T-cell (primary cell): ENCODE results near the gene VTI1A. TPM values are rescaled to one million over a fixed set of nuclear protein-coding genes. Genes with fewer than 3 reads are reported as not detected.
A peak's percentile ranks its signal among the peaks of the same experiment; 100 is the strongest.

Source experiments
- ATAC-seq, 4 experiments: fragments of 200-7000 bp in 3 of 4; fragments of 150-1000 bp in 1 of 4; cut with Tn5 transposase; replicated peaks in 1 of 4; 1 replicate in 3 of 4; 2 replicates in 1 of 4; pipeline ENCODE4 v1.10.0; 2021; ENCODE audit warnings: moderate library complexity in 3 of 4, mild to moderate bottlenecking in 2 of 4, moderate number of reproducible peaks in 1 of 4
- CTCF ChIA-PET, 2 donors: fragments of 300-600 bp; sonication (Branson Sonifier 250); formaldehyde crosslinking; loops; one replicate each; lab custom pipeline; 2022; ENCODE audit warnings: antibody characterized with exemption in 2 of 2; lab: Charles Lee
- POLR2A ChIA-PET, 2 donors: fragments of 300-600 bp; sonication (Branson Sonifier 250); formaldehyde crosslinking; loops; one replicate each; lab custom pipeline; 2022; ENCODE audit warnings: antibody characterized with exemption in 2 of 2; lab: Charles Lee
- DNase-seq, 35 experiments: peaks; one replicate each; pipeline versions ENCODE4 v3.0.0 to v3.0.0-alpha.2; 2013 to 2023
- H3K27ac ChIP-seq: one replicate; pipeline ENCODE4 v1.5.1; 2013; ENCODE audit warnings: low read length
- H3K27me3 ChIP-seq, 2 experiments: replicated peaks in 1 of 2; 1 replicate in 1 of 2; 2 replicates in 1 of 2; pipeline versions ENCODE4 v1.6.1 to v1.7.0; 2013; ENCODE audit warnings: low read length in 1 of 2, mixed read lengths in 1 of 2; ENCODE audit not compliant: control insufficient read depth in 2 of 2, insufficient read depth in 2 of 2; ENCODE audit errors: extremely low read depth in 1 of 2
- H3K36me3 ChIP-seq, 2 donors: 1 replicate in 1 of 2; 2 replicates in 1 of 2; pipeline versions ENCODE4 v1.6.1 to v1.7.0; 2013; ENCODE audit warnings: low read length in 1 of 2; ENCODE audit not compliant: control insufficient read depth in 2 of 2, insufficient read depth in 1 of 2; ENCODE audit errors: extremely low read depth in 1 of 2
- H3K4me1 ChIP-seq, 2 experiments: 1 replicate in 1 of 2; 2 replicates in 1 of 2; pipeline versions ENCODE4 v1.6.1 to v1.7.0; 2013; ENCODE audit warnings: low read length in 2 of 2, mixed read lengths in 1 of 2; ENCODE audit not compliant: insufficient read depth in 2 of 2, control insufficient read depth in 1 of 2; ENCODE audit errors: extremely low read depth in 1 of 2
- H3K4me3 ChIP-seq, 2 donors: 1 replicate in 1 of 2; 2 replicates in 1 of 2; pipeline versions ENCODE4 v1.5.1 to v1.7.0; 2013; ENCODE audit warnings: mild to moderate bottlenecking in 2 of 2, low read length in 1 of 2, moderate library complexity in 1 of 2; ENCODE audit not compliant: control insufficient read depth in 1 of 2; ENCODE audit errors: extremely low read depth in 1 of 2
- H3K9me3 ChIP-seq: 2 replicates; pipeline ENCODE4 v1.7.0; 2013
- H3K27ac Mint-ChIP-seq, 2 donors: one replicate each; pipeline ENCODE4 v1.8.0; 2020 to 2021; ENCODE audit warnings: mild to moderate bottlenecking in 2 of 2, mixed read lengths in 2 of 2
- H3K27me3 Mint-ChIP-seq, 2 donors: one replicate each; pipeline ENCODE4 v1.8.0; 2021 to 2022; ENCODE audit warnings: mixed read lengths in 2 of 2
- H3K36me3 Mint-ChIP-seq: one replicate; pipeline ENCODE4 v1.8.0; 2021; ENCODE audit warnings: mixed read lengths
- H3K4me1 Mint-ChIP-seq, 3 donors: one replicate each; pipeline ENCODE4 v1.8.0; 2020 to 2022; ENCODE audit warnings: mixed read lengths in 3 of 3, mild to moderate bottlenecking in 1 of 3
- H3K4me3 Mint-ChIP-seq, 3 donors: one replicate each; pipeline ENCODE4 v1.8.0; 2020 to 2022; ENCODE audit warnings: mild to moderate bottlenecking in 3 of 3, mixed read lengths in 3 of 3, moderate library complexity in 3 of 3
- H3K9me3 Mint-ChIP-seq, 3 donors: one replicate each; pipeline ENCODE4 v1.8.0; 2020 to 2022; ENCODE audit warnings: mixed read lengths in 3 of 3
- WGBS: methylation state at CpG from one replicate; pipeline ENCODE4 v1.1.5; 2013; ENCODE audit warnings: missing lambda C conversion rate; ENCODE audit not compliant: insufficient coverage; 5-methylcytosine and 5-hydroxymethylcytosine counted together
- total RNA-seq, 35 experiments: library from RNA in 6 of 35; stranded (reverse) in 6 of 35; fragments of 120-200 nt in 1 of 35; gene quantifications; one replicate each; pipeline versions ENCODE4 v1.2.1 to v1.2.4 and lab custom pipeline; 2013 to 2026

The VTI1A gene
- total RNA-seq, 5 donors from 2014 or later (not counting 1 experiment from before 2014, with no cell fraction given): 41.3 to 53.6 (median 43.5) TPM

GRCh38 chr10:112429147-112429546 is 17.9 kb upstream of the VTI1A start:
- Histone ChIP-seq H3K4me3 (no peak overlapping the region), H3K36me3 (peaks cover 4 to 90% of the 10 kb centered on the region in 2 donors)
- 54% methylated on average over 3 of the region's 3 CpGs for WGBS

GRCh38 chr10:112429654-112430230 is 17.3 kb upstream of the VTI1A start:
- Mint-ChIP-seq H3K4me3 (no peak overlapping the region), H3K36me3 (peaks cover 42% of the 10 kb centered on the region), H3K4me1 (peaks cover 0 to 5% (median 0%) of the 10 kb centered on the region in 3 donors), H3K9me3 (no peaks in the 10 kb centered on the region), H3K27ac (peak overlapping the region; percentile 65 to 66), H3K27me3 (no peaks in the 10 kb centered on the region)
- peaks cover 4 to 88% of the 10 kb centered on the region in 2 donors for H3K36me3 ChIP-seq
- 100% methylated on average over 3 of the region's 15 CpGs for WGBS
- ATAC-seq (no peak), DNase-seq (no peak)
- CTCF ChIA-PET: no interaction called here
- no peak overlapping the region for H3K27ac ChIP-seq
- no peak overlapping the region for H3K4me3 ChIP-seq
- no peaks in the 10 kb centered on the region for H3K27me3 ChIP-seq
- POLR2A ChIA-PET: no interaction called here
- no peaks in the 10 kb centered on the region for H3K4me1 ChIP-seq
- no peaks in the 10 kb centered on the region for H3K9me3 ChIP-seq

More at GRCh38 chr10:112429147-112429546, 17.9 kb upstream of the VTI1A start:
- Histone ChIP-seq H3K9me3 (no peaks in the 10 kb centered on the region), H3K4me1 (no peaks in the 10 kb centered on the region), H3K27me3 (no peaks in the 10 kb centered on the region), H3K27ac (no peak overlapping the region)
- POLR2A ChIA-PET: interaction anchor here in 1 of 2 donors (0.6 kb wide), 1 partner anchor 12 kb away, joined by 4 read pairs; no protein-coding TSS in a partner anchor
- Mint-ChIP-seq H3K4me3 (no peak overlapping the region), H3K27me3 (no peaks in the 10 kb centered on the region), H3K36me3 (peaks cover 45% of the 10 kb centered on the region), H3K4me1 (peaks cover 0 to 5% (median 0%) of the 10 kb centered on the region in 3 donors), H3K27ac (peak overlapping the region; percentile 65 to 66), H3K9me3 (no peaks in the 10 kb centered on the region)
- CTCF ChIA-PET: interaction anchor here in 1 of 2 donors (0.6 to 0.7 kb wide), 2 partner anchors 15 to 315 kb away, joined by 3 read pairs; no protein-coding TSS in a partner anchor
- ATAC-seq (no peak), DNase-seq (no peak)

- Mint-ChIP-seq H3K36me3 (peaks cover 26% of the 10 kb centered on the region), H3K27ac (no peak overlapping the region), H3K9me3 (no peaks in the 10 kb centered on the region), H3K27me3 (no peaks in the 10 kb centered on the region), H3K4me3 (no peak overlapping the region), H3K4me1 (peaks cover 0 to 5% (median 2%) of the 10 kb centered on the region in 3 donors)
- no CpG with 5 or more reads among the region's 2 CpGs for WGBS
- DNase-seq (no peak), ATAC-seq (no peak)
- no peak overlapping the region for H3K4me3 ChIP-seq
- ChIA-PET CTCF (interaction anchor here in 1 of 2 donors (1.1 kb wide), 1 partner anchor 8 kb away, joined by 3 read pairs; no protein-coding TSS in a partner anchor), POLR2A (no interaction called here)
- no peaks in the 10 kb centered on the region for H3K27me3 ChIP-seq
- H3K9me3 ChIP-seq: no peaks in the 10 kb centered on the region
- no peak overlapping the region for H3K27ac ChIP-seq
- H3K4me1 ChIP-seq: no peaks in the 10 kb centered on the region
- H3K36me3 ChIP-seq: peaks cover 15 to 75% of the 10 kb centered on the region in 2 donors
Measured at GRCh38 chr10:112433136-112433535, 13.9 kb upstream of the VTI1A start.

- peaks cover 0 to 2% (median 0%) of the 10 kb centered on the region in 3 donors for H3K4me1 Mint-ChIP-seq
- H3K9me3 Mint-ChIP-seq: no peaks in the 10 kb centered on the region
- H3K4me3 Mint-ChIP-seq: no peak overlapping the region
- H3K36me3 ChIP-seq: peaks cover 16 to 72% of the 10 kb centered on the region in 2 donors
- ATAC-seq (no peak), DNase-seq (peak in 1 of 35 experiments; percentile 49)
- POLR2A ChIA-PET: interaction anchor here in 1 of 2 donors (1.2 kb wide), 1 partner anchor 12 kb away, joined by 3 read pairs; the partner anchor contains the start of gene VTI1A
- CTCF ChIA-PET: interaction anchor here (0.6 to 1.8 kb wide), 14 partner anchors 9 to 320 kb away, joined by 3 to 7 read pairs (median 5); partner anchors contain the start of genes VTI1A (in 1 of the 2) and ZDHHC6 (in 1 of the 2)
- H3K4me1 ChIP-seq: no peaks in the 10 kb centered on the region
- WGBS: no CpG with 5 or more reads among the region's 2 CpGs
- H3K9me3 ChIP-seq: no peaks in the 10 kb centered on the region
- H3K27me3 Mint-ChIP-seq: no peaks in the 10 kb centered on the region
- H3K27ac ChIP-seq: no peak overlapping the region
- H3K4me3 ChIP-seq: no peak overlapping the region
- H3K27me3 ChIP-seq: no peaks in the 10 kb centered on the region
- peaks cover 24% of the 10 kb centered on the region for H3K36me3 Mint-ChIP-seq
- H3K27ac Mint-ChIP-seq: peak overlapping the region in 1 of 2 donors; percentile 52
Measured at GRCh38 chr10:112434988-112435619, 11.9 kb upstream of the VTI1A start.

- H3K36me3 ChIP-seq: peaks cover 16 to 61% of the 10 kb centered on the region in 2 donors
- CTCF ChIA-PET: no interaction called here
Measured at GRCh38 chr10:112438356-112438755, 8.7 kb upstream of the VTI1A start.

GRCh38 chr10:112441520-112441919 is 5.5 kb upstream of the VTI1A start:
- WGBS: no CpG with 5 or more reads among the region's 1 CpG
- peaks cover 11 to 53% of the 10 kb centered on the region in 2 donors for H3K36me3 ChIP-seq
- peaks cover 40% of the 10 kb centered on the region for H3K36me3 Mint-ChIP-seq

More at GRCh38 chr10:112438356-112438755, 8.7 kb upstream of the VTI1A start:
- Mint-ChIP-seq H3K4me3 (no peak overlapping the region), H3K27ac (no peak overlapping the region), H3K4me1 (peaks cover 4 to 20% (median 15%) of the 10 kb centered on the region in 3 donors), H3K27me3 (no peaks in the 10 kb centered on the region), H3K9me3 (no peaks in the 10 kb centered on the region), H3K36me3 (peaks cover 37% of the 10 kb centered on the region)
- no peaks in the 10 kb centered on the region for H3K9me3 ChIP-seq
- POLR2A ChIA-PET: no interaction called here
- DNase-seq: no peak
- no peaks in the 10 kb centered on the region for H3K27me3 ChIP-seq
- no peak overlapping the region for H3K4me3 ChIP-seq
- no peak overlapping the region for H3K27ac ChIP-seq
- no peaks in the 10 kb centered on the region for H3K4me1 ChIP-seq
- no CpG with 5 or more reads among the region's 4 CpGs for WGBS
- ATAC-seq: no peak

More at GRCh38 chr10:112441520-112441919, 5.5 kb upstream of the VTI1A start:
- H3K4me3 ChIP-seq: no peak overlapping the region
- no peaks in the 10 kb centered on the region for H3K27me3 Mint-ChIP-seq
- ChIA-PET POLR2A (no interaction called here), CTCF (no interaction called here)
- no peak overlapping the region for H3K4me3 Mint-ChIP-seq
- no peaks in the 10 kb centered on the region for H3K9me3 Mint-ChIP-seq
- ATAC-seq (no peak), DNase-seq (no peak)
- no peaks in the 10 kb centered on the region for H3K9me3 ChIP-seq
- H3K27me3 ChIP-seq: no peaks in the 10 kb centered on the region
- no peak overlapping the region for H3K27ac Mint-ChIP-seq
- H3K4me1 ChIP-seq: peaks cover 5 to 8% of the 10 kb centered on the region in 2 experiments
- no peak overlapping the region for H3K27ac ChIP-seq
- peaks cover 27 to 46% (median 39%) of the 10 kb centered on the region in 3 donors for H3K4me1 Mint-ChIP-seq
